H1 (cell line): ENCODE data around the gene CTNNA3.

Source experiments
- ASH2L ChIP-seq: fragments of 200-600, 300-600 bp; sonication (generic); IDR thresholded peaks from one replicate; pipeline ENCODE4 v1.7.1; 2017; ENCODE audit warnings: low read length
- CHD1 ChIP-seq: IDR thresholded peaks from 2 replicates; pipeline ENCODE4 v1.6.1; 2012; ENCODE audit warnings: low read depth, low read length, improper control_type of control experiment
- CTCF ChIP-seq, 3 experiments: IDR thresholded peaks; 1 replicate in 2 of 3; 2 replicates in 1 of 3; pipeline versions ENCODE4 v1.5.1 to v1.6.1; 2011; ENCODE audit warnings: low read length in 3 of 3, mild to moderate bottlenecking in 3 of 3, inconsistent platforms in 2 of 3, low read depth in 1 of 3, moderate library complexity in 1 of 3; ENCODE audit not compliant: insufficient read depth in 1 of 3; ENCODE audit errors: control extremely low read depth in 1 of 3
- EP300 ChIP-seq, 2 experiments: IDR thresholded peaks; 1 replicate in 1 of 2; 2 replicates in 1 of 2; pipeline ENCODE4 v1.6.1; 2011 to 2012; ENCODE audit warnings: low read depth in 2 of 2, low read length in 2 of 2, mild to moderate bottlenecking in 2 of 2, borderline replicate concordance in 1 of 2, inconsistent platforms in 1 of 2, moderate library complexity in 1 of 2
- POLR2AphosphoS5 ChIP-seq: IDR thresholded peaks from 2 replicates; pipeline ENCODE4 v1.6.1; 2011; ENCODE audit warnings: low read depth, low read length
- SAP30 ChIP-seq: fragments of 300-600 bp; sonication (generic); IDR thresholded peaks from 2 replicates; pipeline ENCODE4 v1.7.1; 2012; ENCODE audit warnings: low read length, moderate library complexity, mild to moderate bottlenecking, inconsistent platforms; ENCODE audit not compliant: insufficient read depth, insufficient replicate concordance
- TBP ChIP-seq: IDR thresholded peaks from 2 replicates; pipeline ENCODE4 v1.6.1; 2011; ENCODE audit warnings: low read depth, low read length, improper control_type of control experiment
- YY1 ChIP-seq: IDR thresholded peaks from 2 replicates; pipeline ENCODE4 v1.6.1; 2011; ENCODE audit warnings: low read depth, mild to moderate bottlenecking, low read length

GRCh38 chr10:66466622-66467021, 1229.4 kb downstream of the CTNNA3 start:
- TF ChIP-seq ASH2L (no peak), CHD1 (no peak), POLR2AphosphoS5 (no peak), EP300 (IDR thresholded peaks at IDR 0.05; ENCODE audit: borderline replicate concordance in 1 of 2, low read depth in 2 of 2, low read length in 2 of 2) (no peak), YY1 (no peak), SAP30 (no peak), CTCF (IDR thresholded peaks at IDR 0.05; ENCODE audit: control extremely low read depth in 1 of 3, insufficient read depth in 1 of 3, low read depth in 1 of 3, low read length in 3 of 3) (no peak), TBP (no peak)
